ENCODE data around the gene LSM14A. TPM values are rescaled to one million over a fixed set of nuclear protein-coding genes. Genes with fewer than 3 reads are reported as not detected.

Gene LSM14A
- total and polyA plus RNA-seq, 2 of the 13 experiments (the other 11 are each of a cell fraction or from before 2014, with no cell fraction given), result 77.0 to 83.6 TPM

- TF ChIP-seq NFIC (IDR thresholded peaks at IDR 0.05; ENCODE audit: low read length), result no peak
- TF ChIP-seq BRCA1 (CRISPR knock-in tag; IDR thresholded peaks at IDR 0.05), result no peak
- no peak for TF ChIP-seq ZSCAN30 (CRISPR knock-in tag; IDR thresholded peaks at IDR 0.05)
- no peak for TF ChIP-seq HNRNPK (IDR thresholded peaks at IDR 0.05; ENCODE audit: low read depth, low read length, poor library complexity, severe bottlenecking)
- no peak for TF ChIP-seq LBX2 (CRISPR knock-in tag; IDR thresholded peaks at IDR 0.05; ENCODE audit: borderline replicate concordance)
- no peak for TF ChIP-seq FOXC1 (CRISPR knock-in tag; IDR thresholded peaks at IDR 0.05; ENCODE audit: borderline replicate concordance)
- no peak; the same call in 1 of the 2 replicates for TF ChIP-seq SAFB2 (CRISPR knock-in tag; IDR thresholded peaks at IDR 0.05; ENCODE audit: borderline replicate concordance, low read depth)
- 0 out of 2 replicates have a peak, but pooled peaks have one; percentile 45 for TF ChIP-seq HOXD1 (CRISPR knock-in tag; IDR thresholded peaks at IDR 0.05)
- TF ChIP-seq RARG (CRISPR knock-in tag; IDR thresholded peaks at IDR 0.05; ENCODE audit: low read depth), result no peak
- TF ChIP-seq ZNF674 (CRISPR knock-in tag; IDR thresholded peaks at IDR 0.05; ENCODE audit: low read depth), result no peak
- TF ChIP-seq ZNF512 (CRISPR knock-in tag; IDR thresholded peaks at IDR 0.05), result no peak
- TF ChIP-seq ZNF224 (CRISPR knock-in tag; IDR thresholded peaks at IDR 0.05), result no peak
- no peak for TF ChIP-seq SIX4 (CRISPR knock-in tag; IDR thresholded peaks at IDR 0.05)
- no peak for TF ChIP-seq ZNF382 (CRISPR knock-in tag; IDR thresholded peaks at IDR 0.05; ENCODE audit: borderline replicate concordance)
- TF ChIP-seq ZNF124 (CRISPR knock-in tag; IDR thresholded peaks at IDR 0.05), result 0 out of 2 replicates have a peak, but pooled peaks have one; percentile 19
- TF ChIP-seq MTA1 (CRISPR knock-in tag; IDR thresholded peaks at IDR 0.05; ENCODE audit: borderline replicate concordance), result no peak
- TF ChIP-seq ZNF570 (CRISPR knock-in tag; IDR thresholded peaks at IDR 0.05; ENCODE audit: borderline replicate concordance), result no peak
- no peak for TF ChIP-seq ZNF383 (CRISPR knock-in tag; IDR thresholded peaks at IDR 0.05; ENCODE audit: borderline replicate concordance)
- TF ChIP-seq RBM22 (optimal IDR thresholded peaks at IDR 0.05; ENCODE audit: low read length), result no peak
- 0 out of 2 replicates have a peak, but pooled peaks have one; percentile 22 for TF ChIP-seq NFYB (CRISPR knock-in tag; IDR thresholded peaks at IDR 0.05)
- peak; percentile 66 for TF ChIP-seq ZNF687 (CRISPR knock-in tag; IDR thresholded peaks at IDR 0.05)
- TF ChIP-seq FOXK2 (IDR thresholded peaks at IDR 0.05), result no peak
- TF ChIP-seq TEF (CRISPR knock-in tag; IDR thresholded peaks at IDR 0.05), result peak; percentile 21; the same call in 1 of the 2 replicates
- TF ChIP-seq ADNP (CRISPR knock-in tag; IDR thresholded peaks at IDR 0.05), result no peak
Measured at GRCh38 chr19:34254046-34254697, 81.9 kb downstream of the LSM14A start, which contains the start of gene GARRE1 (continued).
